Activated T-cell treated with anti-CD3 and anti-CD28 coated beads, Interleukin-2, amount 50 U/mL, for 4 hours (primary cell): ENCODE measurements around the gene CHCHD6. TPM values are rescaled to one million over a fixed set of nuclear protein-coding genes. Genes with fewer than 3 reads are reported as not detected.

ENCODE experiments used
- ATAC-seq, 2 donors: fragments of 200-7000 bp; cut with Tn5 transposase; one replicate each; pipeline ENCODE4 v1.10.0; 2021
- DNase-seq: peaks from one replicate; pipeline ENCODE4 v3.0.0-alpha.2; 2020
- H3K27me3 Mint-ChIP-seq: one replicate; pipeline ENCODE4 v1.8.0; 2021; ENCODE audit warnings: low read depth, mixed read lengths
- H3K36me3 Mint-ChIP-seq: one replicate; pipeline ENCODE4 v1.8.0; 2022; ENCODE audit warnings: mixed read lengths; ENCODE audit not compliant: insufficient read depth
- H3K4me1 Mint-ChIP-seq: one replicate; pipeline ENCODE4 v1.8.0; 2021; ENCODE audit warnings: low read depth, mixed read lengths
- H3K4me3 Mint-ChIP-seq: one replicate; pipeline ENCODE4 v1.8.0; 2021; ENCODE audit warnings: mild to moderate bottlenecking, moderate library complexity, mixed read lengths
- H3K9me3 Mint-ChIP-seq: one replicate; pipeline ENCODE4 v1.8.0; 2021; ENCODE audit warnings: mixed read lengths
- total RNA-seq, 3 donors: library from RNA; stranded (reverse); gene quantifications; one replicate each; pipeline ENCODE4 v1.2.1, GENCODE V29; 2021

Gene CHCHD6
- total RNA-seq, 3 donors from 2014 or later, result 17.9 to 23.6 (median 21.4) TPM

GRCh38 chr3:126732281-126733060, 28.4 kb downstream of the CHCHD6 start:
- no peak overlapping the region for H3K4me3 Mint-ChIP-seq
- H3K9me3 Mint-ChIP-seq, result peaks cover 2% of the 10 kb centered on the region
- no peak for ATAC-seq
- no peak for DNase-seq
- peaks cover 6% of the 10 kb centered on the region for H3K4me1 Mint-ChIP-seq
- peaks cover 42% of the 10 kb centered on the region for H3K36me3 Mint-ChIP-seq
- H3K27me3 Mint-ChIP-seq, result no peaks in the 10 kb centered on the region

DNA sequence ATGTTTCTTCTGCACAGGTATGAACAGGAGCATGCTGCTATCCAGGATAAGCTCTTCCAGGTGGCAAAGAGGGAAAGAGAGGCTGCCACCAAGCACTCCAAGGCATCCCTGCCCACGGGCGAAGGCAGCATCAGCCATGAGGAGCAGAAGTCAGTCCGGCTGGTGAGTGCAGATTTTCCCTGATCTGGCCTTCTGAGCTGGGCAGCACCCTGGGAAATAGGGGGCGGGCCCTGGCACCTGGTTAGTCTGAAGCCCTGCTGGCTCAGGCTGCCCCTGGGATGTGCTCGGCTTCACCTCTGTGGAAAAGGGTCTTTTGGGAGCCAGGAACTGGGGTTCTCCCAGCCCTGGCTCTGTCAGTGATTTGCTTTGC, 29.0 kb downstream of the CHCHD6 start:
- Mint-ChIP-seq H3K36me3 (peaks cover 48% of the 10 kb centered on the region), H3K4me1 (peaks cover 6% of the 10 kb centered on the region), H3K27me3 (no peaks in the 10 kb centered on the region), H3K9me3 (peaks cover 5% of the 10 kb centered on the region), H3K4me3 (no peak overlapping the region)
- no peak for DNase-seq
- ATAC-seq, result no peak

DNA sequence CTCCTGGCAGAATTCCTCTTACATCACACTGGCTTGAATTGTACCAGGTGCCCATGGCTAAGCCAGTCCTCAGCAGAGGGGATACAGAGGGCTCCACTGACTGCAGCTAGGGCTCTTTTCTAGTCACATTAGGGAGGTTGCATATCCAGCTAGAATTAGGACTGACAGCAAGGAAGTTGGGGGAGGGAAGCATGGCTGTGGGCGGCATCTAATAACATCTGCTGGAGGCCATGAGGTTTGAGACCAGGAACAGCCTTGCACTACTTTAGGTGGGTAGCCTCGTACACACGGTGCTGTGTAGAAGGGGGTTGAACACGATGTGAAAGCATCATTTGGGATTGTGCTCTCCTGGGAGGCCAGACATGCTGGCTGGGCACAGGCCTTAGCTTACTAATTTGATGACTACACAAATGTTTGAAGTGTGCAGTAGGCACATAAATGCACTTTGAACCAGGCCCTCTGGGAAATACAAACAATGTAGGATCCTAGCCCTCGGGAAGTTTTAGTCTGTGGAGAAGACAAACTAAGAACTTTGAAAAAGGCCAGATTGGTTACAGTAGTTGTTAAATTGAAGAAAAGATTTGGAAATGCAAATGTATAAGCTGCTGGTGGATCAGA, 30.2 kb downstream of the CHCHD6 start:
- ATAC-seq, result no peak
- peaks cover 5% of the 10 kb centered on the region for H3K4me1 Mint-ChIP-seq
- no peaks in the 10 kb centered on the region for H3K27me3 Mint-ChIP-seq
- H3K36me3 Mint-ChIP-seq, result peaks cover 57% of the 10 kb centered on the region
- DNase-seq, result no peak
- H3K9me3 Mint-ChIP-seq, result peaks cover 17% of the 10 kb centered on the region
- H3K4me3 Mint-ChIP-seq, result no peak overlapping the region

DNA sequence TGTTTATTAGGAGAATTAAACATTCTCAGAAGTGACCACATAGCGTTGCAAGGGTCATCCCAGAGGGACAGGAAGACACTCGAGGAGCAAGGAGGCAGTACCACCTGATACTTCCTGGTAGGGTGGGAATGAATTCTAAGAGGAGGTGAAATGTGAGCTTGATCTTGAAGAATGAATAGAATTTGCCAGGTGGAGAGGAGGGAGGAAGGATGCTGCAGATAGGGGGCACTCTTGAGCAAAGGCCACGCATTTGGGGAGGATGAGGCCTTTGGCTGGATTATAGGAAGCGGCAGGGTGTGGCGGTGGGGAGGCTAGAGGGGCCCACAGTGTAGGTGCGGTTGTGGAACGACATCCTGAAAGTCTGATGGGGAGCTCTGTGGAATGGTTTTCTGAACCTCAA, 33.5 kb downstream of the CHCHD6 start:
- Mint-ChIP-seq H3K9me3 (peaks cover 23% of the 10 kb centered on the region), H3K36me3 (peaks cover 80% of the 10 kb centered on the region), H3K4me1 (no peaks in the 10 kb centered on the region), H3K27me3 (no peaks in the 10 kb centered on the region), H3K4me3 (no peak overlapping the region)
- no peak for DNase-seq
- ATAC-seq, result no peak

GRCh38 chr3:126742057-126742456, 38.0 kb downstream of the CHCHD6 start:
- DNase-seq (no peak), ATAC-seq (no peak)
- H3K27me3 Mint-ChIP-seq, result no peaks in the 10 kb centered on the region
- H3K9me3 Mint-ChIP-seq, result peaks cover 23% of the 10 kb centered on the region
- no peak overlapping the region for H3K4me3 Mint-ChIP-seq
- peaks cover 47% of the 10 kb centered on the region for H3K36me3 Mint-ChIP-seq
- H3K4me1 Mint-ChIP-seq, result no peaks in the 10 kb centered on the region

DNA sequence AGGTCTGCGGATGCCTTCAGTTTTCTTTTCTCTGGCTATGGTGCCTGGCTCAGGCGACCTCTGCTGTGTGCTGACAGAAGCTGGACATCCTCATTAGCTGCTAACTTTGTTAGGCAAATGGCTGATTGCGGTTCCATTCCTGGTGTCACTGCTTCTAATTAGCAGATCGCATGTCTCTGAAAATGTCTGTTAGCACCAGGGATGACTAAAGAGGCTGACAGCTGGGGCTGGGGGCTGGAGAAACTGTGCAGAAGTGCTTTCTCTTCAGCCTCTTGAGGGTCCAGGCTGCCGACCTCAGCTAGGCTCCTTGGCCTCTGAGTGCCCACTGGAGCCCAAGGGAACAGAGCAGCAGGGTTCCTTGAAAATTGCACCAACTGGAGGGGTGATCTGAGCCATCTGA, 39.3 kb downstream of the CHCHD6 start:
- DNase-seq (no peak), ATAC-seq (no peak)
- H3K36me3 Mint-ChIP-seq, result peaks cover 40% of the 10 kb centered on the region
- H3K4me3 Mint-ChIP-seq, result no peak overlapping the region
- peaks cover 3% of the 10 kb centered on the region for H3K4me1 Mint-ChIP-seq
- H3K27me3 Mint-ChIP-seq, result no peaks in the 10 kb centered on the region
- peaks cover 14% of the 10 kb centered on the region for H3K9me3 Mint-ChIP-seq

DNA sequence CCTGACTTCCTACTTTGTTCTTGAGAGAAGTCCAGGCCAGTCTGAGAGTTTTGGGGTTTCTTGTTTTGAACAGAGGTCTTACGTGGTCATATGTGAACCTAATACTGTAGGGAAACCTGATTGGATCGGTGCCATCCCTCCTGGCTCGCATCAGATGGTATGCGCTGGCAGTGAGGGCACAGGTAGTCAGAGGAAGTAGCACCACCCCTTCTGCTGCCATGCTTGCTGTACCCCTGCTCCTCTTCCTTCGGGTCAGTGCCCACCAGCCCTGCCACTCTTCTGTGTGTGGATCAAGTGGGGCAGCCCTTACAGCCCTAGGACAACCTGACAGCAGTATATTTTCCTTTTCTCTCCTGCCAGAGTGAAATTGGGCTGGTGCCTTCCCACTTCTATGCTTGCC, 39.7 kb downstream of the CHCHD6 start:
- no peak for ATAC-seq
- Mint-ChIP-seq H3K4me3 (no peak overlapping the region), H3K36me3 (peaks cover 35% of the 10 kb centered on the region), H3K9me3 (peaks cover 10% of the 10 kb centered on the region), H3K4me1 (peaks cover 5% of the 10 kb centered on the region), H3K27me3 (no peaks in the 10 kb centered on the region)
- DNase-seq, result no peak

DNA sequence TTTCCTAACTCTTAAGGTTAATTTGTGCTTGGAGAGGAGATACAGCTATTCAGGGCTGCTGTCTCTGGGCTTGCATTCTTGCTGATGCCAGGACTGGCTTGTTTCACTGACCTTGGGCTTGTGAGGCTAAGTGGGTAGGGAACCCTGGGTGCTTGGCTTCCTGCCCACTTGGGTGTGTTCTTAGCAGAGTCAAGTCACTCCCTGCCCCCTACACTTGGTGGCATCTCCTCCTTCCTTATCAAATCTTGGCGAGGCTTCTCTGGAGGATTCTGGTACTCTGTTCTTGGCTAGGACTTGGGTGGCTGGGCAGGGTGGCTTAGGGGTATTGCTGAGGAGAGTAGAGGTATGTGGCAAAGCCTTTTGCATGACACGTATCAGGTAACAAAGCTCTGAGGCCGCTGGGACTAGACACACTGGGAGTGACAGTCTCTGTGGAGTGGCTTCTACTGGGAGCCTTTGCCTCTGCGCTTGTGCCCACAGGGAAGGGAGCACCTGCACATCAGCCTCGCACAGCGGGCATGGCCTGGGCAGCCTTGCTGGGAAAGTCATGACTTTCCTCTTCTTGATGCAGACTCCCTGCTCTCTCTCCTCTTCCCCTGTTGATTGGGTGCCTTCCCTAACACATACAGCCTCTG, 41.8 kb downstream of the CHCHD6 start:
- no peaks in the 10 kb centered on the region for H3K27me3 Mint-ChIP-seq
- H3K4me3 Mint-ChIP-seq, result no peak overlapping the region
- H3K4me1 Mint-ChIP-seq, result peaks cover 10% of the 10 kb centered on the region
- ATAC-seq (no peak), DNase-seq (no peak)
- H3K9me3 Mint-ChIP-seq, result no peaks in the 10 kb centered on the region
- H3K36me3 Mint-ChIP-seq, result peaks cover 18% of the 10 kb centered on the region

GRCh38 chr3:126746395-126747177, 42.5 kb downstream of the CHCHD6 start:
- DNase-seq (no peak), ATAC-seq (no peak)
- Mint-ChIP-seq H3K4me3 (no peak overlapping the region), H3K27me3 (no peaks in the 10 kb centered on the region), H3K9me3 (no peaks in the 10 kb centered on the region), H3K4me1 (peaks cover 10% of the 10 kb centered on the region), H3K36me3 (peaks cover 13% of the 10 kb centered on the region)

DNA sequence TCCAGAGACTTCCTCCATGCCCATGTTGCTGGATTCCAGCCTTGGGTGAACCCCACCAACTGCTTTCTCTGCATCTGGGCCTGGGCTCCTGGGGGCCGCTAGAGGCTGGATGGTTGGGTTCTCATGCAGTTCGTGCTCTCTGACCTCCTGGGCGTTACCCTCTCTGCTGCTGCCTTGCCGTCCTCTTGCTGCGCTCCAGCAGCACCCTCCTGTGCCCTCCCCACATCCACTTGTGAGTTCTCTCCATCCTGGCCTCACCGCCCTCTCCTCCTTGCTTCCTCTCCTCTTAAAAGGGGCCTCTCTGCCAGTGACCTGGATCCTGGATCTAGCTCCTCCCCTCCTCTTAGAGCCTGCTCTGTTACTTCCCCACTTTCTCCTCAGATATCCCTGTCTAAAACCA, 43.7 kb downstream of the CHCHD6 start:
- DNase-seq (no peak), ATAC-seq (no peak)
- Mint-ChIP-seq H3K9me3 (no peaks in the 10 kb centered on the region), H3K4me3 (no peak overlapping the region), H3K27me3 (no peaks in the 10 kb centered on the region), H3K4me1 (peaks cover 10% of the 10 kb centered on the region), H3K36me3 (peaks cover 3% of the 10 kb centered on the region)

DNA sequence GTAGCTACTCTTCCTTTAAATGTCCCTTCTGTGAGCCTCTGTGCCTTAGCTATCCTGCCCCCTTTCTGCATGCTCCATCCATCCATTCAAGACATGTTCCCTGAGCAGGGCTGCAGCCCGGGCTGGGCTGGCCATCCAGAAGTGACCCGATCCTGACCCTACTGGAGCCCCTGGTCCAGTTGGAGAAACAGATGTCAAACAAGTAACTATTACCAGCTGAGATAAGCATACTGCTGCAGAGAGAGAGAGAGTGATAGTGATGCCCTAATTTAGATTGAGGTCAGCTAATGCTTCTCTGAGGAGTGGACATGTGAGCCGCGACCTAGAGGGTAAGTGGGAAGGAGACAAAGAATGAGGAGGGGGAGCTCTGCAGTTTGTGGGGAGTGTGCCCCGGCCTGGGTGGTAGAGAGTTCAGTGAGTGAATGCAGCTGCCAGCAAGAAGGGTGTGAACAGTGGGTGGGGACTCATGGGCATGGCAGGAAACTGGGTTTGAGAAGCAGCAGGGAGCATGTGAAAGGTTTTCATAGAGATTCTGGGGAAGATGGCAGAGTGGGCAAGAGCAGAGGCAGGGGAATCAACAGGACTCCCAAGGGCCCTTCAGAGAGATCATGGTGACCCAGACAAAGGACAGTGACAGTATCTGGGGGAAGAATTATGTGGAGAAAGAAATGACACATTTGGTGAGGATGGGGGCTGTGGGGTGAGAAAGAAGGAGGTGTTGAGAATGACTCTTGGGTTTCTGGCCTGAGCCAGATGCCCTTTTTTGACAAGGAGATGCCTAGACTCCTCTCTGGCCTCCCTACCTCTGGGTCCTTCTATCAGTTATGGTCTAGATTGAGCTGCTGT, 44.9 kb downstream of the CHCHD6 start:
- ATAC-seq, result no peak
- Mint-ChIP-seq H3K4me1 (peaks cover 10% of the 10 kb centered on the region), H3K27me3 (no peaks in the 10 kb centered on the region), H3K9me3 (no peaks in the 10 kb centered on the region), H3K36me3 (peaks cover 3% of the 10 kb centered on the region), H3K4me3 (no peak overlapping the region)
- DNase-seq, result no peak

GRCh38 chr3:126749547-126749875, 45.5 kb downstream of the CHCHD6 start:
- Mint-ChIP-seq H3K36me3 (peaks cover 3% of the 10 kb centered on the region), H3K9me3 (no peaks in the 10 kb centered on the region), H3K4me3 (no peak overlapping the region), H3K27me3 (no peaks in the 10 kb centered on the region), H3K4me1 (peaks cover 10% of the 10 kb centered on the region)
- ATAC-seq, result no peak
- DNase-seq, result no peak

GRCh38 chr3:126749931-126750755, 46.1 kb downstream of the CHCHD6 start:
- Mint-ChIP-seq H3K4me1 (peaks cover 10% of the 10 kb centered on the region), H3K36me3 (peaks cover 3% of the 10 kb centered on the region), H3K9me3 (no peaks in the 10 kb centered on the region), H3K4me3 (no peak overlapping the region), H3K27me3 (no peaks in the 10 kb centered on the region)
- DNase-seq (no peak), ATAC-seq (no peak)
